H1 (cell line): Measurements from ENCODE around the gene NPSR1. TPM values are rescaled to one million over a fixed set of nuclear protein-coding genes. Genes with fewer than 3 reads are reported as not detected.

ENCODE experiments used
- CTCF ChIA-PET: fragments of 300-600 bp; sonication (Branson Sonifier 250); formaldehyde crosslinking; loops from one replicate; lab custom pipeline; 2021; ENCODE audit not compliant: partially characterized antibody; lab: Charles Lee
- POLR2A ChIA-PET: fragments of 300-600 bp; sonication (Branson Sonifier 250); formaldehyde crosslinking; loops from one replicate; lab custom pipeline; 2021; ENCODE audit warnings: inconsistent platforms; ENCODE audit not compliant: partially characterized antibody; lab: Charles Lee
- DNase-seq, 2 experiments: peaks; one replicate each; pipeline versions ENCODE4 v3.0.0 to v3.0.0-alpha.2; 2010 to 2022; ENCODE audit warnings: low spot score in 2 of 2, low read depth in 1 of 2, mixed read lengths in 1 of 2
- FAIRE-seq: peaks from 2 replicates; lab custom pipeline; 2011; peaks lifted over from hg19 to GRCh38; lab: Jason Lieb, UNC
- H2AFZ ChIP-seq: 2 replicates; pipeline ENCODE4 v1.8.1; 2012; ENCODE audit warnings: low read length, inconsistent platforms
- H2AK5ac ChIP-seq: 2 replicates; pipeline ENCODE4 v1.6.1; 2013; ENCODE audit warnings: low read depth, low read length
- H2BK120ac ChIP-seq: replicated peaks from 2 replicates; pipeline ENCODE3; 2013; ENCODE audit warnings: low read depth, low read length, inconsistent platforms
- H2BK12ac ChIP-seq: 2 replicates; pipeline ENCODE4 v1.6.1; 2013; ENCODE audit warnings: low read depth, low read length
- H2BK15ac ChIP-seq: 2 replicates; pipeline ENCODE4 v1.6.1; 2013; ENCODE audit warnings: low read length
- H2BK20ac ChIP-seq: 2 replicates; pipeline ENCODE4 v1.6.1; 2013; ENCODE audit warnings: low read length
- H2BK5ac ChIP-seq: 2 replicates; pipeline ENCODE4 v1.6.1; 2013; ENCODE audit warnings: low read depth, low read length
- H3K14ac ChIP-seq: 2 replicates; pipeline ENCODE4 v1.6.1; 2013; ENCODE audit warnings: inconsistent platforms; ENCODE audit not compliant: insufficient read length
- H3K18ac ChIP-seq: 2 replicates; pipeline ENCODE4 v1.6.1; 2013; ENCODE audit warnings: low read length; ENCODE audit errors: extremely low read depth
- H3K23ac ChIP-seq: 2 replicates; pipeline ENCODE4 v1.6.1; 2013; ENCODE audit warnings: inconsistent platforms; ENCODE audit not compliant: insufficient read length
- H3K23me2 ChIP-seq: 2 replicates; pipeline ENCODE4 v1.6.1; 2013; ENCODE audit warnings: low read depth, low read length
- H3K27ac ChIP-seq: 2 replicates; pipeline ENCODE4 v1.6.1; 2011; ENCODE audit warnings: low read depth, low read length, inconsistent platforms
- H3K27me3 ChIP-seq, 4 experiments: replicated peaks in 1 of 4; 1 replicate in 1 of 4; 2 replicates in 3 of 4; pipeline versions ENCODE4 v1.6.1 to v1.8.1; 2011 to 2013; ENCODE audit warnings: low read length in 3 of 4, mild to moderate bottlenecking in 3 of 4, inconsistent platforms in 2 of 4, mixed read lengths in 2 of 4, moderate library complexity in 1 of 4; ENCODE audit not compliant: control insufficient read depth in 3 of 4, insufficient read depth in 3 of 4; ENCODE audit errors: extremely low read depth in 1 of 4
- H3K36me3 ChIP-seq, 4 experiments: 2 replicates each; pipeline versions ENCODE4 v1.6.1 to v1.8.1; 2011 to 2013; ENCODE audit warnings: mild to moderate bottlenecking in 4 of 4, low read length in 3 of 4, moderate library complexity in 2 of 4, control low read depth in 1 of 4, inconsistent platforms in 1 of 4; ENCODE audit not compliant: insufficient read depth in 4 of 4, control insufficient read depth in 2 of 4
- H3K4ac ChIP-seq: replicated peaks from 2 replicates; pipeline ENCODE3; 2013; ENCODE audit warnings: low read length, low read depth, mixed read lengths, inconsistent platforms; ENCODE audit not compliant: insufficient read length
- H3K4me1 ChIP-seq, 4 experiments: replicated peaks in 1 of 4; 1 replicate in 1 of 4; 2 replicates in 3 of 4; pipeline versions ENCODE4 v1.6.1 to v1.8.1; 2011 to 2013; ENCODE audit warnings: low read length in 3 of 4, inconsistent platforms in 2 of 4, mixed read lengths in 1 of 4; ENCODE audit not compliant: insufficient read depth in 4 of 4, control insufficient read depth in 3 of 4
- H3K4me2 ChIP-seq, 2 experiments: 2 replicates each; pipeline versions ENCODE4 v1.6.1 to v1.8.1; 2011 to 2013; ENCODE audit warnings: low read depth in 2 of 2, low read length in 2 of 2, control low read depth in 1 of 2, inconsistent platforms in 1 of 2, mild to moderate bottlenecking in 1 of 2; ENCODE audit not compliant: insufficient read depth in 1 of 2
- H3K4me3 ChIP-seq, 4 experiments: fragments of 200-600, 300-600 bp in 1 of 4; sonication (generic), shearing (Covaris generic), sonication (Bioruptor Twin) in 1 of 4; 2 replicates each; pipeline versions ENCODE4 v1.5.1 to v1.8.1; 2011 to 2016; ENCODE audit warnings: low read length in 4 of 4, low read depth in 3 of 4, control low read depth in 2 of 4, inconsistent platforms in 2 of 4, mild to moderate bottlenecking in 2 of 4, mixed read lengths in 1 of 4, moderate library complexity in 1 of 4; ENCODE audit not compliant: insufficient read depth in 2 of 4; ENCODE audit errors: extremely low read depth in 1 of 4
- H3K56ac ChIP-seq: replicated peaks from 2 replicates; pipeline ENCODE3; 2013; ENCODE audit warnings: low read depth, mild to moderate bottlenecking, mixed read lengths, low read length, inconsistent platforms; ENCODE audit not compliant: insufficient read length
- H3K79me1 ChIP-seq: 2 replicates; pipeline ENCODE4 v1.6.1; 2013; ENCODE audit warnings: low read depth, low read length, control low read depth
- H3K79me2 ChIP-seq, 2 experiments: 2 replicates each; pipeline versions ENCODE4 v1.6.1 to v1.8.1; 2012 to 2013; ENCODE audit warnings: low read length in 2 of 2, mild to moderate bottlenecking in 2 of 2, inconsistent platforms in 1 of 2; ENCODE audit not compliant: insufficient read depth in 2 of 2, control insufficient read depth in 1 of 2
- H3K9ac ChIP-seq, 4 experiments: replicated peaks in 1 of 4; 1 replicate in 1 of 4; 2 replicates in 3 of 4; pipeline versions ENCODE4 v1.6.1 to v1.8.1; 2011 to 2013; ENCODE audit warnings: low read depth in 3 of 4, low read length in 3 of 4, control low read depth in 2 of 4, mild to moderate bottlenecking in 2 of 4, moderate library complexity in 2 of 4, inconsistent platforms in 1 of 4; ENCODE audit errors: extremely low read depth in 1 of 4
- H3K9me3 ChIP-seq, 2 experiments: 2 replicates each; pipeline versions ENCODE4 v1.6.1 to v1.8.1; 2012 to 2013; ENCODE audit warnings: mild to moderate bottlenecking in 2 of 2, moderate library complexity in 2 of 2, control low read depth in 1 of 2, inconsistent platforms in 1 of 2, low read depth in 1 of 2, low read length in 1 of 2, mixed read lengths in 1 of 2; ENCODE audit not compliant: insufficient read depth in 2 of 2
- H4K20me1 ChIP-seq, 2 experiments: replicated peaks in 1 of 2; 2 replicates each; pipeline versions ENCODE3 to v1.8.1; 2011 to 2013; ENCODE audit warnings: inconsistent platforms in 2 of 2, low read length in 2 of 2, mild to moderate bottlenecking in 1 of 2; ENCODE audit not compliant: insufficient read depth in 2 of 2, control insufficient read depth in 1 of 2
- H4K5ac ChIP-seq: 2 replicates; pipeline ENCODE4 v1.6.1; 2013; ENCODE audit warnings: low read length, low read depth, mixed read lengths, inconsistent platforms; ENCODE audit not compliant: insufficient read length
- H4K8ac ChIP-seq: 2 replicates; pipeline ENCODE4 v1.8.0; 2013; ENCODE audit warnings: mild to moderate bottlenecking, moderate library complexity, low read length, inconsistent platforms; ENCODE audit not compliant: insufficient read depth; ENCODE audit errors: extremely low read depth
- H4K91ac ChIP-seq: replicated peaks from 2 replicates; pipeline ENCODE3; 2013; ENCODE audit warnings: low read length, mixed read lengths, inconsistent platforms; ENCODE audit not compliant: insufficient read length
- CHD2 ChIP-seq: IDR thresholded peaks from 2 replicates; pipeline ENCODE4 v1.6.1; 2012; ENCODE audit warnings: low read length, improper control_type of control experiment
- CTBP2 ChIP-seq: IDR thresholded peaks from 2 replicates; pipeline ENCODE4 v1.7.0; 2011; ENCODE audit warnings: borderline replicate concordance, mild to moderate bottlenecking, moderate library complexity, mixed read lengths, low read length; ENCODE audit not compliant: insufficient read depth, insufficient read length
- EZH2 ChIP-seq: fragments of 200-600 bp; sonication (generic); IDR thresholded peaks from 2 replicates; pipeline ENCODE4 v1.7.1; 2012; ENCODE audit warnings: low read depth, mild to moderate bottlenecking, moderate library complexity, low read length, inconsistent platforms; ENCODE audit not compliant: severe bottlenecking
- FOSL1 ChIP-seq: IDR thresholded peaks from 2 replicates; pipeline ENCODE4 v1.6.1; 2011; ENCODE audit warnings: mild to moderate bottlenecking, low read depth, low read length, moderate library complexity; ENCODE audit not compliant: insufficient read depth
- HDAC6 ChIP-seq: IDR thresholded peaks from one replicate; pipeline ENCODE4 v1.7.1; 2012; ENCODE audit warnings: low read depth, mild to moderate bottlenecking, inconsistent platforms, low read length, moderate library complexity
- MAFK ChIP-seq: IDR thresholded peaks from 2 replicates; pipeline ENCODE4 v1.6.1; 2012; ENCODE audit warnings: low read depth, mild to moderate bottlenecking, improper control_type of control experiment, low read length
- MAX ChIP-seq: IDR thresholded peaks from 2 replicates; pipeline ENCODE4 v1.6.1; 2012; ENCODE audit warnings: inconsistent platforms
- NANOG ChIP-seq: IDR thresholded peaks from 2 replicates; pipeline ENCODE4 v1.6.1; 2011; ENCODE audit warnings: low read length, low read depth, mild to moderate bottlenecking, inconsistent platforms; ENCODE audit not compliant: insufficient read depth, poor library complexity, severe bottlenecking
- PHF8 ChIP-seq: fragments of 200-600 bp; sonication (generic); conservative IDR thresholded peaks from 2 replicates; pipeline ENCODE4 v1.7.1; 2012; ENCODE audit warnings: low read depth, mild to moderate bottlenecking, inconsistent platforms, low read length, moderate library complexity
- POLR2A ChIP-seq, 2 experiments: IDR thresholded peaks; 1 replicate in 1 of 2; 2 replicates in 1 of 2; pipeline ENCODE4 v1.6.1; 2011; ENCODE audit warnings: low read depth in 2 of 2, low read length in 2 of 2, mild to moderate bottlenecking in 2 of 2; ENCODE audit errors: control extremely low read depth in 1 of 2
- POU5F1 ChIP-seq: IDR thresholded peaks from 2 replicates; pipeline ENCODE4 v1.6.1; 2011; ENCODE audit warnings: low read depth, mild to moderate bottlenecking, low read length, moderate library complexity
- RFX5 ChIP-seq: IDR thresholded peaks from 2 replicates; pipeline ENCODE4 v1.6.1; 2011; ENCODE audit warnings: low read depth, low read length, improper control_type of control experiment, borderline replicate concordance
- RXRA ChIP-seq: IDR thresholded peaks from 2 replicates; pipeline ENCODE4 v1.6.1; 2011; ENCODE audit warnings: low read depth, mild to moderate bottlenecking, low read length, moderate library complexity; ENCODE audit not compliant: insufficient read depth
- SP1 ChIP-seq: IDR thresholded peaks from 2 replicates; pipeline ENCODE4 v1.6.1; 2011; ENCODE audit warnings: low read depth, low read length
- SRF ChIP-seq: IDR thresholded peaks from 2 replicates; pipeline ENCODE4 v1.6.1; 2011; ENCODE audit warnings: mild to moderate bottlenecking, low read depth, low read length, moderate library complexity
- WGBS, 2 experiments: shearing (Covaris generic) in 1 of 2; methylation state at CpG; one replicate each; pipeline versions ENCODE4 v1.1.6 to v1.1.7; 2013 to 2015; ENCODE audit warnings: low lambda C conversion rate in 2 of 2, mixed read lengths in 2 of 2, inconsistent platforms in 1 of 2, low coverage in 1 of 2, missing lambda C conversion rate in 1 of 2; ENCODE audit not compliant: insufficient replicate concordance in 2 of 2, insufficient coverage in 1 of 2, insufficient read length in 1 of 2; ENCODE audit errors: extremely low coverage in 1 of 2, missing lambda C conversion rate in 1 of 2; 5-methylcytosine and 5-hydroxymethylcytosine counted together
- polyA plus RNA-seq, 7 experiments: library from polyadenylated mRNA; depleted of rRNA in 3 of 7; stranded (reverse) in 5 of 7; unstranded in 2 of 7; fragments of >200 nt in 5 of 7; fragments of 200-250 nt in 2 of 7; gene quantifications; 1 replicate in 5 of 7; 2 replicates in 1 of 7; 4 replicates in 1 of 7; pipeline versions ENCODE4 v1.2.1 to v1.2.3, GENCODE V29; 2011 to 2013; ENCODE audit warnings: missing spikeins in 2 of 7, mixed read lengths in 2 of 7
- total RNA-seq: library from RNA; stranded (reverse); fragmentation: NEBNext Ultra II Directional; extraction: Animal tissue kit (Norgen Biotek cat#: 25700); gene quantifications from 2 replicates; pipeline ENCODE4 v1.2.1, GENCODE V29; 2021

Gene NPSR1
- total and polyA plus RNA-seq, 2 of the 8 experiments (the other 6 are each of a cell fraction or from before 2014, with no cell fraction given), result not detected

- Histone ChIP-seq H3K4ac (no peak overlapping the region), H3K14ac (no peak overlapping the region), H4K5ac (no peak overlapping the region), H2AK5ac (no peak overlapping the region), H4K91ac (no peak overlapping the region), H3K4me3 (no peak overlapping the region), H3K4me2 (no peak overlapping the region), H2BK20ac (no peak overlapping the region), H2BK12ac (no peak overlapping the region), H3K23me2 (no peaks in the 10 kb centered on the region), H2BK5ac (no peak overlapping the region), H3K79me2 (no peaks in the 10 kb centered on the region), H3K23ac (no peak overlapping the region), H2AFZ (no peak overlapping the region), H3K56ac (no peak overlapping the region), H3K27me3 (no peaks in the 10 kb centered on the region), H2BK120ac (no peak overlapping the region), H4K20me1 (peaks cover 0 to 1% of the 10 kb centered on the region in 2 experiments), H3K79me1 (no peaks in the 10 kb centered on the region), H3K4me1 (peaks cover 0 to under 1% (median 0%) of the 10 kb centered on the region in 4 experiments; a peak in 2 of 7 replicates), H3K9me3 (no peaks in the 10 kb centered on the region), H3K18ac (no peak overlapping the region), H3K36me3 (no peaks in the 10 kb centered on the region), H4K8ac (no peak overlapping the region), H2BK15ac (no peak overlapping the region), H3K9ac (no peak overlapping the region), H3K27ac (no peak overlapping the region)
- no peak for FAIRE-seq
- POLR2A ChIA-PET, result no interaction called here
- 92% methylated on average over 7 of the region's 7 CpGs; no CpG with 5 or more reads in 1 of the 2 experiments for WGBS, 2 experiments
- DNase-seq, result no peak
- CTCF ChIA-PET, result interaction anchor here (0.7 kb wide), 2 partner anchors 10 to 12 kb away, joined by 3 to 4 read pairs; no protein-coding TSS in a partner anchor
- no peak for TF ChIP-seq FOSL1
- TF ChIP-seq EZH2, result no peak
- TF ChIP-seq CHD2, result no peak
- TF ChIP-seq PHF8, result no peak
- TF ChIP-seq POLR2A (IDR thresholded peaks at IDR 0.05; ENCODE audit: control extremely low read depth in 1 of 2, low read depth in 2 of 2, low read length in 2 of 2), result no peak
- TF ChIP-seq SP1, result no peak
- no peak for TF ChIP-seq CTBP2
- no peak for TF ChIP-seq MAFK
- no peak for TF ChIP-seq RFX5
- no peak for TF ChIP-seq NANOG
- TF ChIP-seq RXRA, result no peak
- no peak for TF ChIP-seq SRF
- no peak for TF ChIP-seq MAX
- TF ChIP-seq POU5F1, result no peak
- no peak for TF ChIP-seq HDAC6
Measured at GRCh38 chr7:34728156-34728555, 70.1 kb downstream of the NPSR1 start.
